Right lobe of liver (tissue), 6 donors: ENCODE results near the gene SLC9A7. TPM values are rescaled to one million over a fixed set of nuclear protein-coding genes. Genes with fewer than 3 reads are reported as not detected.

ENCODE experiments used
- ATAC-seq, 4 donors: fragments of 200-7000 bp; cut with Tn5 transposase; one replicate each; pipeline ENCODE4 v1.9.1; 2020; ENCODE audit warnings: mild to moderate bottlenecking in 4 of 4, moderate library complexity in 4 of 4
- DNase-seq, 3 donors: peaks; one replicate each; pipeline ENCODE4 v3.0.0-alpha.2; 2020
- H3K27ac ChIP-seq, 3 donors: fragments of 200-600 bp; one replicate each; pipeline ENCODE4 v1.8.0; 2022
- H3K27me3 ChIP-seq, 2 donors: fragments of 200-600 bp; one replicate each; pipeline ENCODE4 v1.8.0; 2022
- H3K36me3 ChIP-seq, 4 donors: fragments of 200-600 bp; sonication (generic) in 1 of 4; one replicate each; pipeline versions ENCODE4 v1.5.1 to v1.8.0; 2017 to 2022; ENCODE audit warnings: control low read depth in 1 of 4
- H3K4me1 ChIP-seq, 4 donors: fragments of 200-600 bp; sonication (generic) in 1 of 4; one replicate each; pipeline versions ENCODE4 v1.5.1 to v1.8.0; 2017 to 2022; ENCODE audit warnings: control low read depth in 1 of 4
- H3K4me3 ChIP-seq, 3 donors: fragments of 200-600 bp; one replicate each; pipeline ENCODE4 v1.8.0; 2022
- H3K9me3 ChIP-seq, 4 donors: fragments of 200-600 bp; sonication (generic) in 1 of 4; one replicate each; pipeline versions ENCODE4 v1.5.1 to v1.8.0; 2017 to 2022; ENCODE audit warnings: control low read depth in 1 of 4
- POLR2A ChIP-seq: fragments of 450-650 bp; IDR thresholded peaks from one replicate; pipeline ENCODE4 v1.6.1; 2017; ENCODE audit warnings: antibody characterized with exemption, mild to moderate bottlenecking
- WGBS: methylation state at CpG from one replicate; pipeline ENCODE4 v1.1.6; 2018; ENCODE audit warnings: low coverage, low lambda C conversion rate; ENCODE audit not compliant: insufficient coverage; ENCODE audit errors: missing lambda C conversion rate; 5-methylcytosine and 5-hydroxymethylcytosine counted together
- intact Hi-C, 2 donors: fragments of 100-400 bp; cut with DNase I; formaldehyde crosslinking; loops; one replicate each; pipeline versions ENCODE4 v1.11.2 to v1.14.1; 2022
- total RNA-seq, 6 experiments: library from RNA; depleted of rRNA in 2 of 6; stranded (reverse); fragments of >200 nt in 2 of 6; fragmentation: NEBNext Ultra II Directional in 3 of 6; extraction: Animal tissue kit (Norgen Biotek cat#: 25700) in 3 of 6; gene quantifications; one replicate each; pipeline versions ENCODE4 v1.1.0 to v1.2.4, GENCODE V29; 2016 to 2023
- TF ChIP-seq, protein P1 (sequence below), 4 donors: fragments of 200-600 bp in 3 of 4; fragments of 450-650 bp in 1 of 4; IDR thresholded peaks; one replicate each; pipeline versions ENCODE4 v1.5.1 to v1.8.0; 2016 to 2022; ENCODE audit warnings: antibody characterized with exemption in 4 of 4, mild to moderate bottlenecking in 2 of 4
- donor health status: DM: no; HTN: yes; CAD: no.
- donor health status: DM: no; HTN: no; CAD: no.
- donor health status: DM: no; HTN: no; CAD: no.
- donor health status: DM: no; HTN: yes; CAD: no.
- donor health status: DM: no; HTN: yes; CAD: no.

Gene SLC9A7
- total RNA-seq, 6 experiments from 2014 or later: 5.7 to 9.0 (median 6.4) TPM

DNA sequence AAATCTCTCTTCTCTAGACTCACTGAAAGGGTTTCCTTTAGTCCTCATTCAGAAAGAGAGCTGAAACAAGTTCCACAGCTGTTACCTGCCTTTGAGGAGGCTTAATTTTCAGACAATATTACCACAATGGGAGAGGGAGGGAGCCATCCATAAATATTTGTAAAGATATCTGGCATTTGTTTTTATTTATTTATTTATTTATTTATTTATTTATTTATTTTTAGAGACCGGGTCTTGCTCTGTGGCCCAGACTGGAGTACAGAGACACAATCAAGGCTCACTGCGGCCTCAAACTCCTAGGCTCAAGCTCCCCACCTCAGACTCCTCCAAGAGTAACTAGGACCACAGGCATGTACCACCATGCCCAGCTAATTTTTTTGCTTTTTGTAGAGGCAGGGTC lies 80.7 kb downstream of the SLC9A7 start:
- intact Hi-C loops: no loop called here
- no peak for DNase-seq

GRCh38 chrX:46676399-46677356 lies 82.2 kb downstream of the SLC9A7 start:
- ATAC-seq (peak in 1 of 4 donors; percentile 30), DNase-seq (no peak)
- Histone ChIP-seq H3K36me3 (no peaks in the 10 kb centered on the region), H3K27me3 (no peaks in the 10 kb centered on the region), H3K27ac (no peak overlapping the region), H3K4me3 (no peak overlapping the region), H3K4me1 (no peaks in the 10 kb centered on the region), H3K9me3 (no peaks in the 10 kb centered on the region)
- TF ChIP-seq, protein P1, sequence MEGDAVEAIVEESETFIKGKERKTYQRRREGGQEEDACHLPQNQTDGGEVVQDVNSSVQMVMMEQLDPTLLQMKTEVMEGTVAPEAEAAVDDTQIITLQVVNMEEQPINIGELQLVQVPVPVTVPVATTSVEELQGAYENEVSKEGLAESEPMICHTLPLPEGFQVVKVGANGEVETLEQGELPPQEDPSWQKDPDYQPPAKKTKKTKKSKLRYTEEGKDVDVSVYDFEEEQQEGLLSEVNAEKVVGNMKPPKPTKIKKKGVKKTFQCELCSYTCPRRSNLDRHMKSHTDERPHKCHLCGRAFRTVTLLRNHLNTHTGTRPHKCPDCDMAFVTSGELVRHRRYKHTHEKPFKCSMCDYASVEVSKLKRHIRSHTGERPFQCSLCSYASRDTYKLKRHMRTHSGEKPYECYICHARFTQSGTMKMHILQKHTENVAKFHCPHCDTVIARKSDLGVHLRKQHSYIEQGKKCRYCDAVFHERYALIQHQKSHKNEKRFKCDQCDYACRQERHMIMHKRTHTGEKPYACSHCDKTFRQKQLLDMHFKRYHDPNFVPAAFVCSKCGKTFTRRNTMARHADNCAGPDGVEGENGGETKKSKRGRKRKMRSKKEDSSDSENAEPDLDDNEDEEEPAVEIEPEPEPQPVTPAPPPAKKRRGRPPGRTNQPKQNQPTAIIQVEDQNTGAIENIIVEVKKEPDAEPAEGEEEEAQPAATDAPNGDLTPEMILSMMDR (IDR thresholded peaks at IDR 0.05): no peak
- no peak for TF ChIP-seq POLR2A
- WGBS: 69% methylated on average over 8 of the region's 10 CpGs
- intact Hi-C loops: no loop called here

More for the DNA sequence above, 80.7 kb downstream of the SLC9A7 start:
- Histone ChIP-seq H3K27me3 (no peaks in the 10 kb centered on the region), H3K36me3 (no peaks in the 10 kb centered on the region), H3K27ac (no peak overlapping the region), H3K4me1 (no peaks in the 10 kb centered on the region), H3K9me3 (no peaks in the 10 kb centered on the region), H3K4me3 (no peak overlapping the region)
- no peak for TF ChIP-seq POLR2A
- TF ChIP-seq, protein P1 (IDR thresholded peaks at IDR 0.05): no peak
- 96% methylated on average over 2 of the region's 2 CpGs for WGBS
- no peak for ATAC-seq

DNA sequence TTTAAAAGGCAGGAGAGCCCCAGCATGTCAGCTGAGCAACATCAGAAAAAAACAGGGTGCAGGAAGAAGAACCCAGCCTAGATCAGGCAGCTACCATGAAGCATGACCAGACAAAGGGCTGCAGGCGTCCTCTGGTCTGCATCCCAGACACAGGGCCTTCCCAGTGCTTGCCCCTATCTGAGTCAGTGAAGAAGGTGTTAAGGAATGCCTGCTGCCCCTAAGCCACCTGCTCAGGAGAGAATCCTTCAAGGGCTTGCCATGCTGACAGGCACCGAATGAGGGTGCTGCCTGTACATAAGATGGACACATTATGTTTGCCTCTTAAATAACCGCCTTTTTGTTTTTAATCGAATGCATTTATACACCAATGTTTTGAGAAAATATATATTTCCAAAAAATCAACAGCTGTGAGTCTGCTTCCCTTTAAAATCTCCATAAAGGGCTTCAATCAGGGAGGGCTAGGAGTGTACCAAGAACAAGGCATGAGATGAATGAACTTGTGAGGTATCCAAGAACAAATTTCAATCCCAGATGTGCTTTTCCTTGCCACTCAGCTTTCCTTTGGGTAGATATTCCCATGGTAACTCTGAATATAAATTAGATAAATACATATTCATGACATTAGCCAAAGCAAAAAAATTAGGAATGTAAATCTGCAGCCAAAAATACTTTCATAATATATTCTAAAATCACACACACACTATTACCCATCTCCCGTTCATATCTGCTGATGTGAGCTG lies 85.1 kb downstream of the SLC9A7 start:
- Histone ChIP-seq H3K27me3 (no peaks in the 10 kb centered on the region), H3K4me1 (no peaks in the 10 kb centered on the region), H3K9me3 (no peaks in the 10 kb centered on the region), H3K27ac (no peak overlapping the region), H3K36me3 (no peaks in the 10 kb centered on the region), H3K4me3 (no peak overlapping the region)
- no peak for ATAC-seq
- TF ChIP-seq, protein P1 (IDR thresholded peaks at IDR 0.05): no peak
- TF ChIP-seq POLR2A: no peak
- DNase-seq: no peak
- 72% methylated on average over 5 of the region's 5 CpGs for WGBS
- intact Hi-C loops: no loop called here

GRCh38 chrX:46670316-46670715 lies 88.6 kb downstream of the SLC9A7 start:
- H3K27me3 ChIP-seq: no peaks in the 10 kb centered on the region
- no peak overlapping the region for H3K27ac ChIP-seq
- intact Hi-C loops: no loop called here
- 38% methylated on average over 3 of the region's 3 CpGs for WGBS
- no peaks in the 10 kb centered on the region for H3K36me3 ChIP-seq
- no peak overlapping the region for H3K4me3 ChIP-seq
- no peak for TF ChIP-seq POLR2A
- TF ChIP-seq, protein P1 (IDR thresholded peaks at IDR 0.05): no peak
- ATAC-seq: no peak
- no peaks in the 10 kb centered on the region for H3K9me3 ChIP-seq
- no peak for DNase-seq
- H3K4me1 ChIP-seq: no peaks in the 10 kb centered on the region
